Retinal pigment epithelial cell (primary cell): ENCODE measurements around the gene NT5DC3.

Experiments
- DNase-seq: peaks from one replicate; pipeline ENCODE4 v3.0.0-alpha.2; 2010; ENCODE audit warnings: low read depth
- H3K4me3 ChIP-seq: 2 replicates; pipeline ENCODE4 v1.5.1; 2011; ENCODE audit warnings: mild to moderate bottlenecking, low read length, control low read depth, moderate library complexity
- TF ChIP-seq, protein P1 (sequence below): conservative IDR thresholded peaks from 2 replicates; pipeline ENCODE4 v1.5.1; 2011; ENCODE audit warnings: low read depth, low read length, control low read depth, inconsistent platforms

NT5DC3 gene

DNA sequence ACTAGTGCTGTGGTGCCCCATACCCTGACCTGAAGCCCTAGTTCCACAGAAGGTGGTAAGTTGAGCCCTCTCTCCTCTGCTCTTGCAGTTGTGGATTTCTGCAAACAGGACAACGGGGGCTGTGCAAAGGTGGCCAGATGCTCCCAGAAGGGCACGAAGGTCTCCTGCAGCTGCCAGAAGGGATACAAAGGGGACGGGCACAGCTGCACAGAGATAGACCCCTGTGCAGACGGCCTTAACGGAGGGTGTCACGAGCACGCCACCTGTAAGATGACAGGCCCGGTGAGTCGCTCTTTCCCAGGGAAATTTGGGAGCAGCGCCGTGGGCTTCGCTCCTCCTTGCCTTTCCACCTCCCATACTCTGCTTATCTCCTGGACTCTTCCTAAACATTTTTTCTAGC is 92.2 kb downstream of the NT5DC3 start:
- no peak for DNase-seq
- no peak overlapping the region for H3K4me3 ChIP-seq
- TF ChIP-seq, protein P1, sequence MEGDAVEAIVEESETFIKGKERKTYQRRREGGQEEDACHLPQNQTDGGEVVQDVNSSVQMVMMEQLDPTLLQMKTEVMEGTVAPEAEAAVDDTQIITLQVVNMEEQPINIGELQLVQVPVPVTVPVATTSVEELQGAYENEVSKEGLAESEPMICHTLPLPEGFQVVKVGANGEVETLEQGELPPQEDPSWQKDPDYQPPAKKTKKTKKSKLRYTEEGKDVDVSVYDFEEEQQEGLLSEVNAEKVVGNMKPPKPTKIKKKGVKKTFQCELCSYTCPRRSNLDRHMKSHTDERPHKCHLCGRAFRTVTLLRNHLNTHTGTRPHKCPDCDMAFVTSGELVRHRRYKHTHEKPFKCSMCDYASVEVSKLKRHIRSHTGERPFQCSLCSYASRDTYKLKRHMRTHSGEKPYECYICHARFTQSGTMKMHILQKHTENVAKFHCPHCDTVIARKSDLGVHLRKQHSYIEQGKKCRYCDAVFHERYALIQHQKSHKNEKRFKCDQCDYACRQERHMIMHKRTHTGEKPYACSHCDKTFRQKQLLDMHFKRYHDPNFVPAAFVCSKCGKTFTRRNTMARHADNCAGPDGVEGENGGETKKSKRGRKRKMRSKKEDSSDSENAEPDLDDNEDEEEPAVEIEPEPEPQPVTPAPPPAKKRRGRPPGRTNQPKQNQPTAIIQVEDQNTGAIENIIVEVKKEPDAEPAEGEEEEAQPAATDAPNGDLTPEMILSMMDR: no peak

DNA sequence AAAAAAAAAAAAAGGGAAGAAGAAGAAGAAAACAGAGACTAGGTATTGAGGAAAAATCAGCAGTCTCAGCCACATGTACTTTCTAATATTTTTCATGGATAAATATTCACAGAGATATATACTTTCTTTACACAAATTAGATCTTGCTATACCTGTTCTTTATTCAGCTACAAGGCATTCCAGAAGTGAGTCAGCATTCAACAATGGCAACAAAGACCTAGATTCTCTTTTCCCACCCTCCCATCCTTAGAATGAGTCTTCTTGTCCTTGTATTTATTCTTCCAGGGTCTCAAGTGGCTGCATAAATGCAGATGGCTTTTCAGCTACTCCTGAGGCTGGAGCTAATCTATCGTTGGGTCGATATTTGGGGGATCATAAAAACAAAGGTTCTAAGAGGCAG is 93.0 kb downstream of the NT5DC3 start:
- no peak overlapping the region for H3K4me3 ChIP-seq
- TF ChIP-seq, protein P1: no peak
- DNase-seq: no peak

DNA sequence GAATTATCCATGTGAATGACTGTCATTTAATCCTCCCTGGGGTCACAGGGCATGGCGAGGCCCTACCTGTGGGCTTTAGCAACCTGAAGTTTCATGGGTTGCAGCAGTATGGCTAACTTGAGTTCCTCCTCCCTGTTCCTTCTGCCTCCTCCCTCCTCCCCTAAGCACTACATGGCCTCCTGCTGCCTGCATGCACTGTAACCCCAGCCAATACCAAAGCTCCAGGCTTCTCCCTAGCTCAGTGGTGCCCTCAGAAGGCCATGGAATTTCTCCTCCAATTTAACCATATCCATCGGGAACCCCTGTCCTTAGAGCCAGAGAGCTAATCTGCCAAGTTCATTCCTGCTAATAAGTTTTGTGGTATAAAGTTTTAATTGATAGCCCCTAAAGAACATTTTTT is 95.1 kb downstream of the NT5DC3 start:
- TF ChIP-seq, protein P1: no peak
- no peak for DNase-seq
- no peak overlapping the region for H3K4me3 ChIP-seq

DNA sequence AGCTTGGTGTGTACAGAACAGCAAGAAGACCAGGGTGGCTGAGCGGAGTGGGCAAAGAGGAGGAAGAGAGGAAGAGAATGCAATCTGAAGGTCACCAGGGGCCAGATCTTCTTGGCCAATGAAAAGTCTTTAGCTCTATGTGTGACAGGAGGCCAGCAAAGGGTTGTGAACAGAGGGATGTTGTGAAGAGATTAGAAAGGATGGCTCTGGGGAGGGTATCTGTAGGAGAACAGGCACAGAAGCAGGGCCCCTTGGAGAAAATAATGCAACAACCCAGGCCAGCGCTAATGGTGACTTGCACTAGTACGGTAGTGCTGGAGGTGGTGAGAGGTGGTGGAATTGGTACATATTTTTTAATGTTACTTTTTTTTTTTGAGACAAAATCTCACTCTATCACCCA is 97.2 kb downstream of the NT5DC3 start:
- TF ChIP-seq, protein P1: no peak
- no peak for DNase-seq
- no peak overlapping the region for H3K4me3 ChIP-seq

DNA sequence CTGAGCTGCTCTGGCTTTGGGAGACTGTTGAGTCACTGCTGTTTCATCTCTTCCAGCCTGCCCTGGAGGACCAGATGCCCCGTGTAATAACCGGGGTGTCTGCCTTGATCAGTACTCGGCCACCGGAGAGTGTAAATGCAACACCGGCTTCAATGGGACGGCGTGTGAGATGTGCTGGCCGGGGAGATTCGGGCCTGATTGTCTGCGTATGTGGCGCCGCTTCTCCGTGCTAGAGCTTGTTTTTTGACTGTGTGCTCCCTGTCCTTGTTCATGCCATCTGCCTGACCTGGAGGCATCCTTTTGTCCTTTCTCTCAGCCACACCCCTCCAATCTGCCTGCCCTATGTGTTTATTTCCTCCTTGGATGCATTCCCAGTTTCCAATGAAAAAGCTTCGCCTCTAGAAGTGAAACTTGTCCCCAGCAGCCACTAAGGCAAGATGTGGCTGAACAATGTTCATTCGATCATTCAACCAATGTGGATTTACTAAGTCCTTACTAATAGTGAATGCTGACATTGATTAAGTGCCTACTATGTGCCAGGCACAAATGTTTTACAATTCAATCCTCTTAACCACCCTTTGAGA is 98.6 kb downstream of the NT5DC3 start:
- TF ChIP-seq, protein P1: no peak
- DNase-seq: no peak
- no peak overlapping the region for H3K4me3 ChIP-seq

DNA sequence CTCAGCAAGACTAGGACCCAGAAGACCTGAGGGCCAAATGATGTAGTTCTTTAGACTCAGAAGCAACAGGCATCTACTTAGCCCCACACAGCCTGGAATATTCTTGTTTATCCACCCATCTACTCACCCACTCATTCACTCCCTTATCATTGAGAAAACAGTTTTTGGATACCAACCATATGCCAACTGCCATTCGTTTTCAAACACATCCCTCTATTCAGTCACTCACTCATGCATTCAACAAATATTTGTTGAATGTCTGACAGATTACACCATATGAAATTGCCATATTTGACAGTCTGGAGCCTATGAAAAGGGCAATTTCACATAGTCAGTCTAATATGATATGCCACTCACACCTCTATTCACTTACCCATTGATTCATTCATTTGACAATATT is 103.2 kb downstream of the NT5DC3 start:
- TF ChIP-seq, protein P1: no peak
- no peak overlapping the region for H3K4me3 ChIP-seq
- no peak for DNase-seq

DNA sequence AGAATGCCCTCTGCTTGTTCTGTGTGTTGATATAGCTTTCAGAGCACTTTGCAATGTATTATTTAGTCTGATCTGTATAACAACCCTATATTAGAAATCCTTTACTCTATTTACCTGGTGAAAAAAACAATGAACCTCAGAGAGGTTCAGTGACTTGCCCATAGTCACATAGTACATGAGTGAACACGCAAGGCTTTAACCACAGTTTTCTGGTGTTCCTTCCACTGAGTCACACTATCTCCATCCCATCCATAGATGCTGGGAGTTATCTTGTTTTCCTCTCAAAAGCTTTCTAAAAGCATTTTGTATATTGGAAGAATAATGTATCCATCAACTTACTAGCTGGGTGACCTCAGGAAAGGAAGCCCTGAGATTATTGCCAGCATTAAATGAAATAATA is 104.5 kb downstream of the NT5DC3 start:
- TF ChIP-seq, protein P1: no peak
- no peak overlapping the region for H3K4me3 ChIP-seq
- no peak for DNase-seq
